ENCODE data around the gene COL1A1.

COL1A1 gene

DNA sequence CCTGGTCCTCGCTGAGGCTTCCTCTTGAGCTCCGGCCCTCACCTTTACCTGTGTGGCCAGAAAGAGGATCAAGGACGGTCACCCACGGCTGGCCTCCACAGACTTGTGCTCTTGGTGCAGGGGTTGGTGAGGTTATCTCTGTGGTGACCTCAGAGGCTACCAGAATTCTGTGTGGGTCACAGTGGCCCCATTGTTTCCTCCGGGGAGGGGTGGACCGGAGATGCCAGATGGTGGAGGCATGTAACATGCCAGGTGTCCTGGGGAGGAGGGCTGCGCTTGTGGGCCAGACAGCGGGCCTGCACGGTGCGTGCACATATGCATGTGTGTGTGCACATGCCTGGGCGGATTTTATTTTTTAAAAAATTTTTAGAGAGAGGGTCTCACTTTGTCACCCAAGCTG lies 29.3 kb downstream of the COL1A1 start:
- no peak overlapping the region for H3K4me3 ChIP-seq (ENCODE audit: control insufficient read depth, low read depth, low read length)
- no peak for DNase-seq (ENCODE audit: low read depth)
- TF ChIP-seq, protein P1, sequence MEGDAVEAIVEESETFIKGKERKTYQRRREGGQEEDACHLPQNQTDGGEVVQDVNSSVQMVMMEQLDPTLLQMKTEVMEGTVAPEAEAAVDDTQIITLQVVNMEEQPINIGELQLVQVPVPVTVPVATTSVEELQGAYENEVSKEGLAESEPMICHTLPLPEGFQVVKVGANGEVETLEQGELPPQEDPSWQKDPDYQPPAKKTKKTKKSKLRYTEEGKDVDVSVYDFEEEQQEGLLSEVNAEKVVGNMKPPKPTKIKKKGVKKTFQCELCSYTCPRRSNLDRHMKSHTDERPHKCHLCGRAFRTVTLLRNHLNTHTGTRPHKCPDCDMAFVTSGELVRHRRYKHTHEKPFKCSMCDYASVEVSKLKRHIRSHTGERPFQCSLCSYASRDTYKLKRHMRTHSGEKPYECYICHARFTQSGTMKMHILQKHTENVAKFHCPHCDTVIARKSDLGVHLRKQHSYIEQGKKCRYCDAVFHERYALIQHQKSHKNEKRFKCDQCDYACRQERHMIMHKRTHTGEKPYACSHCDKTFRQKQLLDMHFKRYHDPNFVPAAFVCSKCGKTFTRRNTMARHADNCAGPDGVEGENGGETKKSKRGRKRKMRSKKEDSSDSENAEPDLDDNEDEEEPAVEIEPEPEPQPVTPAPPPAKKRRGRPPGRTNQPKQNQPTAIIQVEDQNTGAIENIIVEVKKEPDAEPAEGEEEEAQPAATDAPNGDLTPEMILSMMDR (conservative IDR thresholded peaks at IDR 0.05; ENCODE audit: control insufficient read depth, insufficient read depth, low read depth, low read length): no peak

DNA sequence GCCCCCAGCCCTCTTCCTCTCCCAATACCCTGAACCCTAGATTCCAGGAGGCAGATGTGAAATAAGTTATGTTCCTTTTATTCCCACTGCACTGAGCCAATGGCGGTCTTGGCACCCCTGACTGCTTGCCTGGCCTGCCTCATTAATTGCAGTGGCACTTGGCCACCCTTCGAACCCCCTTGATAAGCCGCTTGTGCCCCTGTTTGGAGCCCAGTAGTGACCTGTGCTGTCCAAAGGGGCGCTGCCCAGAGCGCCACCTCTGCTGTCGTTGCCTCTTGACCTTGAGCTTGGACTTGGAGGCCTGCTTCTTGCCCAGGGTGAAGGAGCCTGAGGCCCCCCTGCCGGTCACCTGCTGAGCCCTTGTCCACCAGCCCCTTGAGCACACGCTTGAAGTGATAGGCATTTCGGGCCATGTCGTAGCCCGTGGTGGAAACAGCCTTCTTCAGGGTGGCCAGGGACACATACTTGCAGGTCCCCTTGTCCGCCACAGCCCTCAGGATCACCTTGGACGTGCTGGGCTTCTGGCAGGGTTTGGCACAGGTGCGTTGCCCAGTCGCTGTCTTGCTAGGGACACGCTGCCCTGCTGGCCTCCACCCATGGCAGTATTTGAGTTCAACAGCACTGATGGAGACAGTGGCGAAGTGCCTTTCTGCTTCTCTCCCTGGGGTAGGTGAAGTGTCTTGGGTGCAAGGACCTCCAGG lies 29.9 kb downstream of the COL1A1 start:
- TF ChIP-seq, protein P1 (conservative IDR thresholded peaks at IDR 0.05; ENCODE audit: control insufficient read depth, insufficient read depth, low read depth, low read length): no peak
- H3K4me3 ChIP-seq (ENCODE audit: control insufficient read depth, low read depth, low read length): no peak overlapping the region
- no peak for DNase-seq (ENCODE audit: low read depth)

DNA sequence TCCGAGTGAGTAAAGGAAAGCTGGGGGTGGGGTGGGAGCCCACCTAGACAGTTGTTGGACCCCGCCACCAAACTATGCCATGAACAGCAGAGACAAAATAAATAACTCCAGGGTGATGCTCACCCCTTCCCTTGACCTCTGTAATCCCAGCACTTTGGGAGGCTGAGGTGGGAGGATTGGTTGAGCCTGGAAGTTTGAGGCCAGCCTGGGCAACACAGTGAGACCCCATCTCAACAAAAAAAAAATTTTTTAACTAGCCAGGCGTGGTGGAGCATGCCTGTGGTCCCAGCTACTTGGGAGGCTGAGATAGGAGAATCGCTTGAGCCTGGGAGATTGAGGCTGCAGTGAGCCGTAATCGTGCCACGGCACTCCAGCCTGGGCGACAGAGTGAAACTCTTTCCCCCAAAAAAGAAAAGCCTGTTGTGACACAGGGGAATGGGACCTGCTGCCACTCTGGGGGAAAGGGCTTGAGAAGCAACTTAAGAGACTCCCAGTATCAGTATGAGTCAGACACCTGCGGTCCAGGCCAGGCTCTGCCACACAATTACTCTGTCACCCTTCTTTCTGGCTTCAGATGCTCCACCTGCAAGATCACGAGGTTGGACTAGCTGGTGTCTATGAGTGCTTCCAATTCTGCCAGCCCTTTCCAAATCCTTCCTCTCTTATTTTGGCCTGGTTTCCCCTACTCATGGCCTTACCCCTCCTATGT lies 30.6 kb downstream of the COL1A1 start:
- TF ChIP-seq, protein P1 (conservative IDR thresholded peaks at IDR 0.05; ENCODE audit: control insufficient read depth, insufficient read depth, low read depth, low read length): no peak
- no peak overlapping the region for H3K4me3 ChIP-seq (ENCODE audit: control insufficient read depth, low read depth, low read length)
- DNase-seq (ENCODE audit: low read depth): peak; percentile 11

DNA sequence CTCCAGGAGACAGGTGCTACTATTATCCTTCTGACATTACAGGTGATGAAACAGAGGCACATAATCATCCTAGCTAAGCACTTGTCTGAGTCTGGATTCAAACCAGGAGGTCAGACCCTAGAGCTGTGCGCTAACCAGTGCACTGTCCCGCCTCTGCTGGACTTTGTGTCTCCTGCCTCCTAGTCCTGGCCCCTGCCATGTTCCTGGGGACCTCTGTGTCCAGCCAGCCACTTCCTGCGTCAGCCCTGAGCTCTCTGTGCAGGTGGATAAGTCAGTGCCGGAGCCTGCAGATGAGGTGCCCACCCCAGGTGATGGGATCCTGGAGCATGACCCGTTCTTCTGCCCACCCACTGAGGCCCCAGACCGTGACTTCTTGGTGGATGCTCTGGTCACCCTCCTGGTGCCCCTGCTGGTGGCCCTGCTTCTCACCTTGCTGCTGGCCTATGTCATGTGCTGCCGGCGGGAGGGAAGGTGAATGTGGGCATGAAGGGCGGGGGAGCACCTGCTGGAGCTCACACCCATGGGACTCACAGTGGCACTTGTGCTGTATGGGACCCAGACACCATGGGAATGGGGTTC lies 31.5 kb downstream of the COL1A1 start:
- TF ChIP-seq, protein P1 (conservative IDR thresholded peaks at IDR 0.05; ENCODE audit: control insufficient read depth, insufficient read depth, low read depth, low read length): no peak
- no peak overlapping the region for H3K4me3 ChIP-seq (ENCODE audit: control insufficient read depth, low read depth, low read length)
- DNase-seq (ENCODE audit: low read depth): no peak

DNA sequence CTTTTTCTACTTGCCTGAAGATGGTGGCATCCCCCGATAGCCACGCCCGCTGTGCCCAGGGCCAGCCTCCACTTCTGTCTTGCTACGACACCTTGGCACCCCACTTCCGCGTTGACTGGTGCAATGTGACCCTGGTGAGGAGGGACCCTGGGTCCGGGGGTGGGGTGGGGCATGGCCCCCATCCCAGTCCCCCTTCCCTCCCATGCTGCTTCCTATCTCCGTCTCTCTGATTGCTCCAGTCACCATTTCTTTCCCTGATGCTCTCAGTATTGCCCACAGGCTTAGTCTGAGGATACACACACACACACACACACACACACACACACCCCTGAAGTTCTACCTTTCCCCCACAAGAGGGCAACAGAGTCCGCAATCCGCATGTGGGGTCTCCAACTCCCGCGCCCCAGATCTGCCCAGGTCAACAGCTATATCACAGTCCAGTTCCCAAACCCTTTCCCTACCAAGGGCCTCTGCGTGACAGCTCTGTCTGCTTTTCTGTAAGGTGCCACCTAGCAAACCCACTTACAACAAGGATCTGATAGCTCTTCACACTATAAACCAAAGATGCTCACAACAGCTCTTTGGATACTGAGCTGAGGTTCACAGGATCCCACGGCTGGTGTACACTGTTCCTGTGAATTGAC lies 32.2 kb downstream of the COL1A1 start:
- TF ChIP-seq, protein P1 (conservative IDR thresholded peaks at IDR 0.05; ENCODE audit: control insufficient read depth, insufficient read depth, low read depth, low read length): peak; percentile 92
- peak; percentile 73 for DNase-seq (ENCODE audit: low read depth)
- H3K4me3 ChIP-seq (ENCODE audit: control insufficient read depth, low read depth, low read length): no peak overlapping the region

DNA sequence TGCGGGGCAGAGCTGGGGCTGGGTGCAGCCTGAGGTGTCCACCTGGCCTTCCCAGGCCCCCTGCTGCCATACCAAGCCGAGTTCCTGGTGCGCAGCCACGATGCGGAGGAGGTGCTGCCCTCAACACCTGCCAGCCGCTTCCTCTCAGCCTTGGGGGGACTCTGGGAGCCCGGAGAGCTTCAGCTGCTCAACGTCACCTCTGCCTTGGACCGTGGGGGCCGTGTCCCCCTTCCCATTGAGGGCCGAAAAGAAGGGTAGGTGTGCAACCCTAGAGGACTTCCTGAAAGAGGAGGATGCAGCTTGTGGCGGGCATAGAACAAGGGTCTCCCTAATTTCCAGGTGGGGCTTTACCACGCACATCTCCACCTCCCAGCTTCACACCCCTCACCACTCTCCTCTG lies 33.1 kb downstream of the COL1A1 start:
- no peak overlapping the region for H3K4me3 ChIP-seq (ENCODE audit: control insufficient read depth, low read depth, low read length)
- TF ChIP-seq, protein P1 (conservative IDR thresholded peaks at IDR 0.05; ENCODE audit: control insufficient read depth, insufficient read depth, low read depth, low read length): no peak
- no peak for DNase-seq (ENCODE audit: low read depth)
